Left ventricle myocardium inferior (tissue), 1 donor: ENCODE data around the gene MUC13. TPM values are rescaled to one million over a fixed set of nuclear protein-coding genes. Genes with fewer than 3 reads are reported as not detected.

Experiments
- DNase-seq: peaks from one replicate; pipeline ENCODE4 v3.0.0-alpha.2; 2020
- H3K27ac ChIP-seq: fragments of 200-600 bp; replicated peaks from 2 replicates; pipeline ENCODE4 v1.8.0; 2021
- H3K27me3 ChIP-seq: fragments of 200-600 bp; 2 replicates; pipeline ENCODE4 v1.8.0; 2021; ENCODE audit warnings: low read depth
- H3K36me3 ChIP-seq: fragments of 200-600 bp; 2 replicates; pipeline ENCODE4 v1.8.0; 2021
- H3K4me1 ChIP-seq: fragments of 200-600 bp; 2 replicates; pipeline ENCODE4 v1.8.0; 2021
- H3K4me3 ChIP-seq: fragments of 200-600 bp; 2 replicates; pipeline ENCODE4 v1.8.0; 2021; ENCODE audit warnings: mild to moderate bottlenecking, moderate library complexity
- H3K9me3 ChIP-seq: fragments of 200-600 bp; replicated peaks from 2 replicates; pipeline ENCODE4 v1.8.0; 2021
- CTCF ChIP-seq: fragments of 200-600 bp; IDR thresholded peaks from 2 replicates; pipeline ENCODE4 v1.8.0; 2021; ENCODE audit warnings: antibody characterized with exemption, mild to moderate bottlenecking, borderline replicate concordance
- intact Hi-C: fragments of 100-400 bp; cut with micrococcal nuclease; formaldehyde crosslinking; loops from one replicate; pipeline ENCODE4 v1.11.0; 2022
- total RNA-seq: library from RNA; stranded (reverse); fragmentation: NEBNext Ultra II Directional; extraction: Animal tissue kit (Norgen Biotek cat#: 25700); gene quantifications from one replicate; pipeline ENCODE4 v1.2.1, GENCODE V29; 2021
- donor health status: DM: no; HTN: yes; CAD: no; lungs with severe emphysema.

MUC13 gene
- total RNA-seq, 1 donor from 2014 or later: 0.08 TPM

- peak overlapping the region; percentile 83 for H3K27ac ChIP-seq
- DNase-seq: no peak
- intact Hi-C loops: no loop called here
- peaks cover 54% of the 10 kb centered on the region for H3K4me1 ChIP-seq
- H3K4me3 ChIP-seq: no peak overlapping the region
- TF ChIP-seq CTCF: no peak
- H3K27me3 ChIP-seq: no peaks in the 10 kb centered on the region
- peaks cover 22% of the 10 kb centered on the region for H3K36me3 ChIP-seq
- H3K9me3 ChIP-seq: no peaks in the 10 kb centered on the region
Observed at GRCh38 chr3:124858275-124858674, 76.3 kb downstream of the MUC13 start.

- no peaks in the 10 kb centered on the region for H3K9me3 ChIP-seq
- intact Hi-C loops: no loop called here
- H3K36me3 ChIP-seq: peaks cover 22% of the 10 kb centered on the region
- no peaks in the 10 kb centered on the region for H3K27me3 ChIP-seq
- H3K27ac ChIP-seq: no peak overlapping the region
- TF ChIP-seq CTCF: no peak
- peaks cover 53% of the 10 kb centered on the region for H3K4me1 ChIP-seq
- DNase-seq: no peak
- no peak overlapping the region for H3K4me3 ChIP-seq
Observed at GRCh38 chr3:124856677-124857076, 77.9 kb downstream of the MUC13 start.

Other genes with a start within 250 kb of the MUC13 start
- 9.0 TPM for gene UMPS, start 204.3 kb downstream of the MUC13 start, total RNA-seq
- gene ITGB5, start 47.4 kb downstream of the MUC13 start, total RNA-seq: 122 TPM
- gene HEG1, start 121.2 kb upstream of the MUC13 start, total RNA-seq: 105 TPM